Stimulated activated naive CD8-positive, alpha-beta T cell treated with anti-CD3 and anti-CD28 coated beads, Interleukin-15, Interleukin-2, amounts not matched to agents 100 ng/mL and 50 ng/mL, for 24 hours (primary cell): Measurements from ENCODE around the gene CNDP1.
"Not testable (repeated sequence)": the region's sequence is repeated elsewhere in the genome, so short reads cannot be mapped to it uniquely, and the experiment has no call there.

ENCODE experiments used
- H3K27ac Mint-ChIP-seq: one replicate; pipeline ENCODE4 v1.8.0; 2021; ENCODE audit warnings: mild to moderate bottlenecking, mixed read lengths
- H3K27me3 Mint-ChIP-seq: one replicate; pipeline ENCODE4 v1.8.0; 2021; ENCODE audit warnings: mixed read lengths
- H3K36me3 Mint-ChIP-seq: one replicate; pipeline ENCODE4 v1.8.0; 2021; ENCODE audit warnings: low read depth, mixed read lengths
- H3K4me1 Mint-ChIP-seq: one replicate; pipeline ENCODE4 v1.8.0; 2021; ENCODE audit warnings: low read depth, mixed read lengths
- H3K4me3 Mint-ChIP-seq: one replicate; pipeline ENCODE4 v1.8.0; 2021; ENCODE audit warnings: mild to moderate bottlenecking, mixed read lengths
- H3K9me3 Mint-ChIP-seq: one replicate; pipeline ENCODE4 v1.8.0; 2021; ENCODE audit warnings: mixed read lengths

CNDP1 gene

GRCh38 chr18:74563999-74564398 is 29.7 kb downstream of the CNDP1 start:
- Mint-ChIP-seq H3K4me1 (no peaks in the 10 kb centered on the region), H3K27me3 (peaks cover 12% of the 10 kb centered on the region), H3K4me3 (no peak overlapping the region), H3K27ac (no peak overlapping the region), H3K9me3 (peaks cover 11% of the 10 kb centered on the region), H3K36me3 (peaks cover 5% of the 10 kb centered on the region)

GRCh38 chr18:74565164-74565563 is 30.9 kb downstream of the CNDP1 start:
- H3K4me3 Mint-ChIP-seq, H3K36me3 Mint-ChIP-seq, H3K4me1 Mint-ChIP-seq, H3K27ac Mint-ChIP-seq: not testable (repeated sequence)
- peaks cover 11% of the 10 kb centered on the region for H3K9me3 Mint-ChIP-seq
- peaks cover 16% of the 10 kb centered on the region for H3K27me3 Mint-ChIP-seq

- Mint-ChIP-seq H3K27me3 (peaks cover 16% of the 10 kb centered on the region), H3K9me3 (peaks cover 11% of the 10 kb centered on the region)
- not testable (repeated sequence) for H3K4me3 Mint-ChIP-seq, H3K27ac Mint-ChIP-seq, H3K36me3 Mint-ChIP-seq, H3K4me1 Mint-ChIP-seq
These were observed 31.7 kb downstream of the CNDP1 start for GRCh38 chr18:74565993-74566392.

GRCh38 chr18:74567822-74568221 is 33.5 kb downstream of the CNDP1 start:
- Mint-ChIP-seq H3K36me3 (peaks cover 5% of the 10 kb centered on the region), H3K27me3 (peaks cover 16% of the 10 kb centered on the region), H3K4me1 (no peaks in the 10 kb centered on the region), H3K9me3 (peaks cover 11% of the 10 kb centered on the region), H3K27ac (no peak overlapping the region), H3K4me3 (no peak overlapping the region)

GRCh38 chr18:74569401-74569800 is 35.1 kb downstream of the CNDP1 start:
- Mint-ChIP-seq H3K4me1 (no peaks in the 10 kb centered on the region), H3K4me3 (no peak overlapping the region), H3K9me3 (peaks cover 11% of the 10 kb centered on the region), H3K27me3 (peaks cover 16% of the 10 kb centered on the region), H3K27ac (no peak overlapping the region), H3K36me3 (peaks cover 5% of the 10 kb centered on the region)

- no peaks in the 10 kb centered on the region for H3K4me1 Mint-ChIP-seq
- H3K36me3 Mint-ChIP-seq = peaks cover 5% of the 10 kb centered on the region
- H3K27me3 Mint-ChIP-seq = peaks cover 16% of the 10 kb centered on the region
- no peak overlapping the region for H3K27ac Mint-ChIP-seq
- peaks cover 11% of the 10 kb centered on the region for H3K9me3 Mint-ChIP-seq
- H3K4me3 Mint-ChIP-seq = no peak overlapping the region
These were observed 36.0 kb downstream of the CNDP1 start for GRCh38 chr18:74570266-74570665.

- Mint-ChIP-seq H3K36me3 (no peaks in the 10 kb centered on the region), H3K4me1 (no peaks in the 10 kb centered on the region), H3K9me3 (peaks cover 3% of the 10 kb centered on the region), H3K27ac (no peak overlapping the region), H3K27me3 (peaks cover 16% of the 10 kb centered on the region), H3K4me3 (no peak overlapping the region)
These were observed 37.8 kb downstream of the CNDP1 start for GRCh38 chr18:74571895-74572680.

- Mint-ChIP-seq H3K9me3 (no peaks in the 10 kb centered on the region), H3K4me3 (no peak overlapping the region), H3K27me3 (peaks cover 20% of the 10 kb centered on the region), H3K27ac (no peak overlapping the region), H3K36me3 (no peaks in the 10 kb centered on the region), H3K4me1 (no peaks in the 10 kb centered on the region)
These were observed 38.8 kb downstream of the CNDP1 start for GRCh38 chr18:74573053-74573452.

- no peak overlapping the region for H3K27ac Mint-ChIP-seq
- no peaks in the 10 kb centered on the region for H3K4me1 Mint-ChIP-seq
- no peak overlapping the region for H3K4me3 Mint-ChIP-seq
- no peaks in the 10 kb centered on the region for H3K36me3 Mint-ChIP-seq
- H3K9me3 Mint-ChIP-seq = no peaks in the 10 kb centered on the region
- peaks cover 12% of the 10 kb centered on the region for H3K27me3 Mint-ChIP-seq
These were observed 40.6 kb downstream of the CNDP1 start for GRCh38 chr18:74574916-74575315.

GRCh38 chr18:74577019-74577418 is 42.7 kb downstream of the CNDP1 start:
- Mint-ChIP-seq H3K4me1 (no peaks in the 10 kb centered on the region), H3K27me3 (peaks cover 12% of the 10 kb centered on the region), H3K27ac (no peak overlapping the region), H3K36me3 (no peaks in the 10 kb centered on the region), H3K4me3 (no peak overlapping the region), H3K9me3 (no peaks in the 10 kb centered on the region)

- no peaks in the 10 kb centered on the region for H3K36me3 Mint-ChIP-seq
- H3K4me1 Mint-ChIP-seq = no peaks in the 10 kb centered on the region
- no peaks in the 10 kb centered on the region for H3K9me3 Mint-ChIP-seq
- peaks cover 25% of the 10 kb centered on the region for H3K27me3 Mint-ChIP-seq
- no peak overlapping the region for H3K4me3 Mint-ChIP-seq
- H3K27ac Mint-ChIP-seq = no peak overlapping the region
These were observed 45.3 kb downstream of the CNDP1 start for GRCh38 chr18:74579496-74580065.

GRCh38 chr18:74582642-74583041 is 48.3 kb downstream of the CNDP1 start:
- Mint-ChIP-seq H3K27me3 (peaks cover 27% of the 10 kb centered on the region), H3K4me3 (no peak overlapping the region), H3K9me3 (no peaks in the 10 kb centered on the region), H3K27ac (no peak overlapping the region), H3K36me3 (no peaks in the 10 kb centered on the region), H3K4me1 (no peaks in the 10 kb centered on the region)

GRCh38 chr18:74587441-74587840 is 53.1 kb downstream of the CNDP1 start:
- no peaks in the 10 kb centered on the region for H3K9me3 Mint-ChIP-seq
- no peak overlapping the region for H3K27ac Mint-ChIP-seq
- no peaks in the 10 kb centered on the region for H3K36me3 Mint-ChIP-seq
- H3K4me3 Mint-ChIP-seq = no peak overlapping the region
- peaks cover 19% of the 10 kb centered on the region for H3K27me3 Mint-ChIP-seq
- H3K4me1 Mint-ChIP-seq = peaks cover 13% of the 10 kb centered on the region

GRCh38 chr18:74589021-74589420 is 54.7 kb downstream of the CNDP1 start:
- Mint-ChIP-seq H3K4me3 (no peak overlapping the region), H3K27ac (no peak overlapping the region), H3K4me1 (peaks cover 18% of the 10 kb centered on the region), H3K9me3 (peaks cover 6% of the 10 kb centered on the region), H3K27me3 (peaks cover 9% of the 10 kb centered on the region), H3K36me3 (peaks cover 13% of the 10 kb centered on the region)

GRCh38 chr18:74589811-74590210 is 55.5 kb downstream of the CNDP1 start:
- Mint-ChIP-seq H3K4me3 (no peak overlapping the region), H3K27me3 (peaks cover 9% of the 10 kb centered on the region), H3K9me3 (peaks cover 6% of the 10 kb centered on the region), H3K27ac (no peak overlapping the region), H3K4me1 (peaks cover 24% of the 10 kb centered on the region), H3K36me3 (peaks cover 18% of the 10 kb centered on the region)

- H3K4me3 Mint-ChIP-seq = no peak overlapping the region
- H3K36me3 Mint-ChIP-seq = peaks cover 27% of the 10 kb centered on the region
- peaks cover 5% of the 10 kb centered on the region for H3K27me3 Mint-ChIP-seq
- H3K4me1 Mint-ChIP-seq = peaks cover 33% of the 10 kb centered on the region
- H3K9me3 Mint-ChIP-seq = peaks cover 6% of the 10 kb centered on the region
- H3K27ac Mint-ChIP-seq = no peak overlapping the region
These were observed 56.4 kb downstream of the CNDP1 start for GRCh38 chr18:74590671-74591070.
